Activated naive CD8-positive, alpha-beta T cell treated with anti-CD3 and anti-CD28 coated beads, Interleukin-2, amount 50 U/mL, for 16 hours (primary cell): Measurements from ENCODE around the gene ZMIZ1.
"Not testable (repeated sequence)": the region's sequence is repeated elsewhere in the genome, so short reads cannot be mapped to it uniquely, and the experiment has no call there.

Experiments
- DNase-seq: peaks from one replicate; pipeline ENCODE4 v3.0.0-alpha.2; 2020; ENCODE audit warnings: low read depth, low spot score

ZMIZ1 gene

GRCh38 chr10:79321951-79322350 is 253.2 kb downstream of the ZMIZ1 start:
- no peak for DNase-seq

- peak; percentile 49 for DNase-seq
These were observed 254.1 kb downstream of the ZMIZ1 start for GRCh38 chr10:79322616-79323543.

DNA sequence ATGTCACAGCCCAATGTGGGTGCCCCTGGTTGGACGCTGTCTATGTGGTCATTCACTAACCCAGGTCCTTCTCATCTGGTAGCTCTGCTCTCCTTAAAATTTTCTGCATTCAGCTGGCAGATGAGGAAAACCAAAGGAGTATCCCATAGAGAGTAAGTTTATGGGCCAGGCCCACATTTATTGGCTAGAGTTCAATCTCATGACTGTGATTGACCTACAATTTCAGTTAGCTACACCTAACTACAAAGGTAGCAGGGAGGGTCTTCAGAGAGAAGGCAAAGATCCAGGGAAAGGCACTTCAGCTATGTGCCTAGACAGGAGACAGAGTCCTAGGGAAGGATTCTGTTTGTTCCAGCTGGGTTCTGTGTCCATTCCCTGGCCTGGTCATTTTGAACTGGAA is 254.8 kb downstream of the ZMIZ1 start:
- no peak for DNase-seq

GRCh38 chr10:79324032-79324695 is 255.4 kb downstream of the ZMIZ1 start:
- DNase-seq, result no peak

DNA sequence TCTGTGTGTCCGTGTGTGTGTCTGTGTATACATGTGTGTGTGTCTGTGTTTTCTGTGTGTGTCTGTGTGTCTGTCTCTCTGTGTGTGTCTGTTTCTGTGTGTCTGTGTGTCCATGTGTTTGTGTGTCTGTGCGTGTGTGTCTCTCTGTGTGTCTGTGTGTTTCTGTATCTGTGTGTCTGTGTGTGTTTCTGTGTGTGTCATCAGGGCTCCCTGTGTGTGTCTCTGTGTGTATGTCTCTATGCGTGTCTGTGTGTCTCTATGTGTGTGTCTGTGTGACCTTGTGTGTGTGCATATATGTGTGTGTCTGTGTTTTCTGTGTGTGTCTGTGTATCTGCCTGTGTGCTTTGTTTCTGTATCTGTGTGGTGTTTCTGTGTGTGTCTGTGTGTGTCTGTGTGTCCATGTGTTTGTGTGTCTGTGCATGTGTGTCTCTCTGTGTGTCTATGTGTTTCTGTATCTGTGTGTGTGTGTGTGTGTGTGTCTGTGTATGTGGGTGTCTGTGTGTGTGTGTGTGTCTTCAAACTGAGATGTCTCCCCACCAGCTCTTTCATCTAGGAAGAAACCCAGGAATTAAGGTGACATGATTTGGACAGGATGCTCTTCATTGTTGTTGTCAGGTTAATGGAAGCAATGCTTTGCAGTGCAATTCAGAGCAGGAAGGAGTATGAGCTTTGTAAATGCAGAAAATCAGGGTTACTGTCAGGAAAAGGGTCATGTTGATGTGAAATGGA is 257.8 kb downstream of the ZMIZ1 start:
- no peak for DNase-seq

DNA sequence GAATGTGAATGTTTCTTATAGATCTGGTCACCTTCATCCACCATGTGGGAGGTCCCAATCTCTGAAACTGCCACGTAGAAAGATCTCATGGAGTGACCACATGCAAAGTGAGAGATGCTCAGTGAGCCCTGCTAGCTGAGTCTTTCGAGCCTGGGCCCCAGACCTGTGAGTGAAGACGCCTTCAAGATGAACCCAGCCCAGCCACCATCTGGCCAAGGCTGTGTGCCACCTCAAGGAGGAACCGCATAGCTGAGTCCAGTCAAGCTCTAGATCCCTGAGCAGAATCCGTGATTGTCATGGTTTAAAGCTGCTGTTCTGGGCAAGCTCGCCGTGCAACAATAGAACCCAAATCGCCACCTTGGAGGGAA is 258.3 kb downstream of the ZMIZ1 start:
- no peak for DNase-seq

- no peak for DNase-seq
These were observed 259.5 kb downstream of the ZMIZ1 start for GRCh38 chr10:79328147-79328701.

DNA sequence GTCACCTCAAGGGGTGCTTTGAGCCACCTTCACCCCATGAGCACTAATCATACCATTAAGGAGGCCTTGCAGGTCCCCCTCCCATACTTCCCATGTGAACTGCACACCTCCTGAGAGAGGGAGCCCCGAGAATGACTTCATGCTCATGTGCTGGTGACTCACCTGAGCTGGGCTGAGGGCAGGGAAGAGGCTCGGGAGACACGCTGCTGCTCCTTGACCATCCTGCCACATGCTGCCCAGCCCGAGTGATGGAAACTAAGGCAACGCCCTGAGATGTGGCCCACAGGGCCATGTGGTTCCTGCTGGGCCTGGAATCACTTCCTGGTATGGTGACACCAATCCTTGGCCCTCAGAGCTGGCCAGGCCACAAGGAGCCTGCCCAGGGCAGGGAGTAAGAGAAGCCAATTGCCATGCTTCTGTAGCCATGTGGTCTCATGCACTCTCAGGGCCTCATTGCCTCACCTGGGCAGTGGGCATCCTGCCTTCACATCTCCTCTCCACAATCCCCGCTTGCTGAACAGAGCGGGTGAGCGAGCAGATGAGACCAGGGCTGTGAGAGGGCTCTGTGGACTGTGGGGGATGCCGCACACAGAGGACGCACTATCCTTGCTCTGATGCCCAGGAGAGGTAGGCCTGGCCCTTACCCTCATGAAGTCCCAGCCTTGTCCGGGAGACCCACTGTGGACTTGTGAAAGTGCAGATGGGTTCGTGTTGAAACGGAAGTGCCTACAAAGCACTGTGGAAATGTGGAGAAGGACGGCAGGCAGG is 260.2 kb downstream of the ZMIZ1 start:
- DNase-seq, result no peak

GRCh38 chr10:79329529-79329928 is 260.8 kb downstream of the ZMIZ1 start:
- DNase-seq, result no peak

- DNase-seq, result no peak
These were observed 262.5 kb downstream of the ZMIZ1 start for GRCh38 chr10:79331226-79331625.

- peak; percentile 63 for DNase-seq
These were observed 262.9 kb downstream of the ZMIZ1 start for GRCh38 chr10:79331709-79332108.

- DNase-seq, result not testable (repeated sequence)
These were observed 264.0 kb downstream of the ZMIZ1 start for GRCh38 chr10:79332610-79333315.

GRCh38 chr10:79333513-79333912 is 264.7 kb downstream of the ZMIZ1 start:
- DNase-seq, result no peak

GRCh38 chr10:79334573-79334972 is 265.8 kb downstream of the ZMIZ1 start:
- no peak for DNase-seq

DNA sequence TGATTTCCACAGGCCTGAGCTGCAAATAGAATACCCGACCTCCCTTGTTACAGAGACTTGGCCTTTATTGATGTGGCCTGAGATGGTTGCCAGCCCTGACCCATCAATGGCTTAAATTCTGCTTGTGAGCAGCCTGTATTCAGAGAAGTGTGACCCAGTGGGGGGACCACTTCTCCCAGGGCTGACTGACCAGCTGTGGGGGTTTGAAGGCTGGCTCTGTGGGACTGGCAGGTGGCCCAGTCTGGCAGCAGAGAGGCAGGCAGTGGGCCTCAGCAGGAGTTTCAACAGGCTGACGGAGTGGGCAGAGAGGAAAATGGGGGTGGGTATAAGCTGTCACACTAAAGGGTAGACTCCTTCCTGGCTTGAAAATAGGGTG is 266.3 kb downstream of the ZMIZ1 start:
- no peak for DNase-seq

GRCh38 chr10:79335470-79336235 is 266.9 kb downstream of the ZMIZ1 start:
- DNase-seq, result no peak

GRCh38 chr10:79336276-79336675 is 267.5 kb downstream of the ZMIZ1 start:
- no peak for DNase-seq

- DNase-seq, result no peak
These were observed 268.0 kb downstream of the ZMIZ1 start for GRCh38 chr10:79336739-79337138.

GRCh38 chr10:79337783-79338469 is 269.2 kb downstream of the ZMIZ1 start:
- DNase-seq, result not testable (repeated sequence)
